Fibroblast of lung (primary cell): ENCODE results near the gene BSND. TPM values are rescaled to one million over a fixed set of nuclear protein-coding genes. Genes with fewer than 3 reads are reported as not detected.

Experiments
- DNase-seq, 2 donors: peaks; one replicate each; pipeline versions ENCODE4 v3.0.0 to v3.0.0-alpha.2; 2010; ENCODE audit warnings: low read depth in 2 of 2
- H2AFZ ChIP-seq: 2 replicates; pipeline ENCODE4 v1.5.1; 2012; ENCODE audit warnings: low read length, control low read depth, inconsistent platforms
- H3K27ac ChIP-seq: 2 replicates; pipeline ENCODE4 v1.5.1; 2011; ENCODE audit warnings: low read length, control low read depth; ENCODE audit not compliant: insufficient read depth
- H3K27me3 ChIP-seq: 2 replicates; pipeline ENCODE4 v1.5.1; 2011; ENCODE audit warnings: mild to moderate bottlenecking, low read length; ENCODE audit not compliant: control insufficient read depth, insufficient read depth
- H3K36me3 ChIP-seq: 2 replicates; pipeline ENCODE4 v1.5.1; 2011; ENCODE audit warnings: low read length; ENCODE audit not compliant: control insufficient read depth, insufficient read depth
- H3K4me1 ChIP-seq: 2 replicates; pipeline ENCODE4 v1.5.1; 2011; ENCODE audit warnings: low read length; ENCODE audit not compliant: control insufficient read depth, insufficient read depth; ENCODE audit errors: extremely low read depth
- H3K4me2 ChIP-seq: 2 replicates; pipeline ENCODE4 v1.5.1; 2011; ENCODE audit warnings: low read length, control low read depth; ENCODE audit not compliant: insufficient read depth; ENCODE audit errors: extremely low read depth
- H3K4me3 ChIP-seq, 4 experiments: fragments of 200-600 bp in 1 of 4; sonication (generic) in 1 of 4; replicated peaks in 1 of 4; 2 replicates each; pipeline ENCODE4 v1.5.1; 2011 to 2016; ENCODE audit warnings: low read length in 4 of 4, low read depth in 3 of 4, mild to moderate bottlenecking in 3 of 4, control low read depth in 2 of 4, inconsistent platforms in 1 of 4, mixed read lengths in 1 of 4; ENCODE audit not compliant: insufficient read depth in 1 of 4; ENCODE audit errors: control extremely low read depth in 1 of 4
- H3K79me2 ChIP-seq: 2 replicates; pipeline ENCODE4 v1.5.1; 2012; ENCODE audit warnings: mild to moderate bottlenecking, low read length, inconsistent platforms; ENCODE audit not compliant: control insufficient read depth, insufficient read depth
- H3K9ac ChIP-seq: 2 replicates; pipeline ENCODE4 v1.5.1; 2011; ENCODE audit warnings: mild to moderate bottlenecking, low read length, control low read depth; ENCODE audit not compliant: insufficient read depth
- H3K9me3 ChIP-seq: 2 replicates; pipeline ENCODE4 v1.5.1; 2012; ENCODE audit warnings: low read depth, low read length; ENCODE audit not compliant: control insufficient read depth, insufficient read depth
- H4K20me1 ChIP-seq: 2 replicates; pipeline ENCODE4 v1.5.1; 2011; ENCODE audit warnings: low read length; ENCODE audit not compliant: control insufficient read depth, insufficient read depth; ENCODE audit errors: extremely low read depth
- EZH2 ChIP-seq: IDR thresholded peaks from 2 replicates; pipeline ENCODE4 v1.5.1; 2012; ENCODE audit warnings: low read length, control low read depth, mild to moderate bottlenecking; ENCODE audit errors: missing control alignments
- polyA plus RNA-seq, 2 donors: library from polyadenylated mRNA; depleted of rRNA in 1 of 2; stranded (reverse) in 1 of 2; unstranded in 1 of 2; fragments of >200 nt; gene quantifications; 2 replicates each; pipeline ENCODE4 v1.2.1, GENCODE V29; 2011 to 2012; ENCODE audit warnings: missing spikeins in 1 of 2
- total RNA-seq: library from RNA; depleted of rRNA; stranded (reverse); fragments of >200 nt; gene quantifications from 2 replicates; pipeline ENCODE4 v1.2.1, GENCODE V29; 2014
- TF ChIP-seq, protein P1 (sequence below), 2 donors: IDR thresholded peaks in 1 of 2; conservative IDR thresholded peaks in 1 of 2; 1 replicate in 1 of 2; 2 replicates in 1 of 2; pipeline ENCODE4 v1.5.1; 2011 to 2012; ENCODE audit warnings: low read length in 2 of 2, control low read depth in 1 of 2, inconsistent platforms in 1 of 2, low read depth in 1 of 2, mild to moderate bottlenecking in 1 of 2

The BSND gene
- total and polyA plus RNA-seq, 2 donors (not counting 1 experiment from before 2014, with no cell fraction given): not detected

DNA sequence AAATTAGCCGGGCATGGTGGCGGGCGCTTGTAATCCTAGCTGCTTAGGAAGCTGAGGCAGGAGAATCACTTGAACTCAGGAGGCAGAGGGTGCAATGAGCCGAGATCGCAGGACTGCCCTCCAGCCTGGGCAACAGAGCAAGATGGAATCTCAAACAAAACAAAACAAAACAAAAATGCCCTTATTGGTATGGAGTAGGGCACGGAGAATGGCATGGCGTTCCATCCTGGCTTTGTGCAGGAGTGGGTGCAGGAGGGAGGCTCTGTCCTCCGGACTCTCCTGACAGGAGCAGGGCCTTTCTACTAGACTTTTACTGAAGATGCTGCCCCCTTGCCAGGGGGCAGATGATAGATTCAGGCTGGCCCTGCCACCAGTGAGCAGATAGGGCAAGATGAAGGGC lies 17.3 kb upstream of the BSND start:
- no peak for TF ChIP-seq EZH2
- TF ChIP-seq, protein P1, sequence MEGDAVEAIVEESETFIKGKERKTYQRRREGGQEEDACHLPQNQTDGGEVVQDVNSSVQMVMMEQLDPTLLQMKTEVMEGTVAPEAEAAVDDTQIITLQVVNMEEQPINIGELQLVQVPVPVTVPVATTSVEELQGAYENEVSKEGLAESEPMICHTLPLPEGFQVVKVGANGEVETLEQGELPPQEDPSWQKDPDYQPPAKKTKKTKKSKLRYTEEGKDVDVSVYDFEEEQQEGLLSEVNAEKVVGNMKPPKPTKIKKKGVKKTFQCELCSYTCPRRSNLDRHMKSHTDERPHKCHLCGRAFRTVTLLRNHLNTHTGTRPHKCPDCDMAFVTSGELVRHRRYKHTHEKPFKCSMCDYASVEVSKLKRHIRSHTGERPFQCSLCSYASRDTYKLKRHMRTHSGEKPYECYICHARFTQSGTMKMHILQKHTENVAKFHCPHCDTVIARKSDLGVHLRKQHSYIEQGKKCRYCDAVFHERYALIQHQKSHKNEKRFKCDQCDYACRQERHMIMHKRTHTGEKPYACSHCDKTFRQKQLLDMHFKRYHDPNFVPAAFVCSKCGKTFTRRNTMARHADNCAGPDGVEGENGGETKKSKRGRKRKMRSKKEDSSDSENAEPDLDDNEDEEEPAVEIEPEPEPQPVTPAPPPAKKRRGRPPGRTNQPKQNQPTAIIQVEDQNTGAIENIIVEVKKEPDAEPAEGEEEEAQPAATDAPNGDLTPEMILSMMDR (conservative IDR thresholded peaks at IDR 0.05 in 1 of 2, IDR thresholded peaks at IDR 0.05 in 1 of 2; ENCODE audit: low read depth in 1 of 2, low read length in 2 of 2): no peak
- H3K27me3 ChIP-seq: peaks cover 26% of the 10 kb centered on the region
- H3K4me2 ChIP-seq: no peak overlapping the region

GRCh38 chr1:54982739-54983138 lies 16.0 kb upstream of the BSND start:
- H3K9ac ChIP-seq: no peak overlapping the region
- H4K20me1 ChIP-seq: no peaks in the 10 kb centered on the region
- no peak overlapping the region for H2AFZ ChIP-seq
- H3K79me2 ChIP-seq: no peaks in the 10 kb centered on the region
- no peak for TF ChIP-seq EZH2
- TF ChIP-seq, protein P1 (conservative IDR thresholded peaks at IDR 0.05 in 1 of 2, IDR thresholded peaks at IDR 0.05 in 1 of 2; ENCODE audit: low read depth in 1 of 2, low read length in 2 of 2): no peak
- DNase-seq: no peak
- H3K36me3 ChIP-seq: no peaks in the 10 kb centered on the region
- H3K4me1 ChIP-seq: no peaks in the 10 kb centered on the region
- peaks cover 26% of the 10 kb centered on the region for H3K27me3 ChIP-seq
- H3K9me3 ChIP-seq: no peaks in the 10 kb centered on the region
- no peak overlapping the region for H3K4me2 ChIP-seq
- no peak overlapping the region for H3K4me3 ChIP-seq
- H3K27ac ChIP-seq: no peak overlapping the region

More for the DNA sequence above, 17.3 kb upstream of the BSND start:
- Histone ChIP-seq H3K27ac (no peak overlapping the region), H3K4me3 (no peak overlapping the region), H3K9me3 (no peaks in the 10 kb centered on the region), H3K9ac (no peak overlapping the region), H3K36me3 (no peaks in the 10 kb centered on the region), H4K20me1 (no peaks in the 10 kb centered on the region), H3K79me2 (no peaks in the 10 kb centered on the region), H3K4me1 (no peaks in the 10 kb centered on the region), H2AFZ (no peak overlapping the region)
- DNase-seq: no peak

- Histone ChIP-seq H3K4me3 (no peak overlapping the region), H3K36me3 (no peaks in the 10 kb centered on the region), H3K9me3 (no peaks in the 10 kb centered on the region), H4K20me1 (no peaks in the 10 kb centered on the region), H3K27ac (no peak overlapping the region), H3K27me3 (peaks cover 23% of the 10 kb centered on the region), H3K4me2 (no peak overlapping the region), H3K79me2 (no peaks in the 10 kb centered on the region), H2AFZ (no peak overlapping the region), H3K9ac (no peak overlapping the region), H3K4me1 (no peaks in the 10 kb centered on the region)
- TF ChIP-seq EZH2: no peak
- TF ChIP-seq, protein P1 (conservative IDR thresholded peaks at IDR 0.05 in 1 of 2, IDR thresholded peaks at IDR 0.05 in 1 of 2; ENCODE audit: low read depth in 1 of 2, low read length in 2 of 2): no peak
- DNase-seq: no peak
Observed at GRCh38 chr1:54984131-54984842, 14.4 kb upstream of the BSND start.
